CD4-positive, alpha-beta T cell treated with Interferon alpha-2 for 1 hour (primary cell): ENCODE data around the gene ELP2.

Source experiments
- DNase-seq, 2 donors: peaks; one replicate each; pipeline ENCODE4 v3.0.0-alpha.2; 2020 to 2022

The ELP2 gene

GRCh38 chr18:36127836-36128529, 1.7 kb upstream of the ELP2 start:
- DNase-seq: peak in 1 of 2 donors; percentile 4

- DNase-seq: peak in 1 of 2 donors; percentile 3
Observed at GRCh38 chr18:36128530-36128870, 1.2 kb upstream of the ELP2 start.

GRCh38 chr18:36128907-36129299, 796 bp upstream of the ELP2 start:
- no peak for DNase-seq

GRCh38 chr18:36130039-36130831, 536 bp downstream of the ELP2 start:
- peak in 1 of 2 donors; percentile 3 for DNase-seq

- DNase-seq: no peak
Observed at GRCh38 chr18:36130883-36131653, 1.4 kb downstream of the ELP2 start.

- no peak for DNase-seq
Observed at GRCh38 chr18:36131692-36132483, 2.2 kb downstream of the ELP2 start.

- DNase-seq: no peak
Observed at GRCh38 chr18:36132756-36133155, 3.1 kb downstream of the ELP2 start.

GRCh38 chr18:36135264-36135663, 5.6 kb downstream of the ELP2 start:
- no peak for DNase-seq

- DNase-seq: no peak
Observed at GRCh38 chr18:36139245-36139644, 9.5 kb downstream of the ELP2 start.

GRCh38 chr18:36141576-36141975, 11.9 kb downstream of the ELP2 start:
- DNase-seq: no peak

- DNase-seq: no peak
Observed at GRCh38 chr18:36142751-36143150, 13.1 kb downstream of the ELP2 start.

- DNase-seq: no peak
Observed at GRCh38 chr18:36143391-36143790, 13.7 kb downstream of the ELP2 start.

GRCh38 chr18:36149514-36150289, 20.0 kb downstream of the ELP2 start:
- no peak for DNase-seq

- DNase-seq: no peak
Observed at GRCh38 chr18:36152781-36153180, 23.1 kb downstream of the ELP2 start.

- DNase-seq: no peak
Observed at GRCh38 chr18:36153203-36153602, 23.5 kb downstream of the ELP2 start.

GRCh38 chr18:36153771-36154170, 24.1 kb downstream of the ELP2 start:
- no peak for DNase-seq

- DNase-seq: no peak
Observed at GRCh38 chr18:36155851-36156757, 26.4 kb downstream of the ELP2 start.

GRCh38 chr18:36157441-36157840, 27.7 kb downstream of the ELP2 start:
- no peak for DNase-seq

GRCh38 chr18:36158266-36158867, 28.7 kb downstream of the ELP2 start:
- no peak for DNase-seq

GRCh38 chr18:36160959-36161371, 31.3 kb downstream of the ELP2 start:
- no peak for DNase-seq

- no peak for DNase-seq
Observed at GRCh38 chr18:36162981-36163380, 33.3 kb downstream of the ELP2 start.
